PC-9 (cell line): Measurements from ENCODE around the gene MYO1B. TPM values are rescaled to one million over a fixed set of nuclear protein-coding genes. Genes with fewer than 3 reads are reported as not detected.

ENCODE experiments used
- BruUV-seq: library from RNA; stranded (reverse); fragments of 400-500 nt; replicated peaks from 2 replicates; lab custom pipeline; 2021; lab: Mats Ljungman, UMichigan
- CTCF ChIA-PET: fragments of 300-600 bp; sonication (Branson Sonifier 250); formaldehyde crosslinking; loops from one replicate; lab custom pipeline; 2022; ENCODE audit warnings: antibody characterized with exemption; lab: Charles Lee
- POLR2A ChIA-PET: fragments of 300-600 bp; sonication (Branson Sonifier 250); formaldehyde crosslinking; loops from one replicate; lab custom pipeline; 2022; ENCODE audit warnings: antibody characterized with exemption; ENCODE audit not compliant: unreplicated experiment; lab: Charles Lee
- DNase-seq, 2 experiments: peaks; one replicate each; pipeline versions ENCODE4 v3.0.0 to v3.0.0-alpha.2; 2015 to 2022; ENCODE audit warnings: mixed read lengths in 1 of 2
- H2AFZ ChIP-seq: fragments of 200-600 bp; sonication (generic); 2 replicates; pipeline ENCODE4 v1.8.1; 2017; ENCODE audit warnings: antibody characterized with exemption
- H3F3A ChIP-seq: fragments of 200-600 bp; sonication (generic); 2 replicates; pipeline ENCODE4 v1.8.1; 2017; ENCODE audit warnings: antibody characterized with exemption, mild to moderate bottlenecking, low read depth; ENCODE audit not compliant: insufficient read depth
- H3K27ac ChIP-seq: fragments of 200-600 bp; sonication (generic); 2 replicates; pipeline ENCODE4 v1.6.1; 2016; ENCODE audit warnings: mixed run types
- H3K27me3 ChIP-seq: fragments of 200-600 bp; sonication (generic); 2 replicates; pipeline ENCODE4 v1.6.1; 2016; ENCODE audit warnings: low read depth, mixed run types; ENCODE audit not compliant: insufficient read depth
- H3K36me3 ChIP-seq: fragments of 200-600 bp; sonication (generic); 2 replicates; pipeline ENCODE4 v1.6.1; 2016; ENCODE audit warnings: low read depth, mixed run types
- H3K4me1 ChIP-seq: fragments of 200-600 bp; sonication (generic); replicated peaks from 2 replicates; pipeline ENCODE4 v1.6.1; 2016; ENCODE audit warnings: mixed run types; ENCODE audit not compliant: insufficient read depth
- H3K4me2 ChIP-seq: fragments of 200-600 bp; sonication (generic); 2 replicates; pipeline ENCODE4 v1.6.1; 2017; ENCODE audit warnings: mixed run types
- H3K4me3 ChIP-seq: fragments of 200-600 bp; sonication (generic); 2 replicates; pipeline ENCODE4 v1.6.1; 2016; ENCODE audit warnings: mixed run types
- H3K79me2 ChIP-seq: fragments of 200-600 bp; sonication (generic); 2 replicates; pipeline ENCODE4 v1.6.1; 2017; ENCODE audit warnings: low read depth, mixed run types
- H3K9me2 ChIP-seq: fragments of 200-600 bp; sonication (generic); 2 replicates; pipeline ENCODE4 v1.8.1; 2017; ENCODE audit warnings: mild to moderate bottlenecking; ENCODE audit not compliant: insufficient read depth
- H3K9me3 ChIP-seq: fragments of 200-600 bp; sonication (generic); 2 replicates; pipeline ENCODE4 v1.8.1; 2016; ENCODE audit warnings: low read depth; ENCODE audit not compliant: insufficient read depth
- H4K20me1 ChIP-seq: fragments of 200-600 bp; sonication (generic); 2 replicates; pipeline ENCODE4 v1.8.1; 2017; ENCODE audit not compliant: insufficient read depth
- EZH2 ChIP-seq: fragments of 200-600 bp; sonication (generic); IDR thresholded peaks from 2 replicates; pipeline ENCODE4 v1.8.0; 2017; ENCODE audit warnings: antibody characterized with exemption, low read depth
- intact Hi-C: fragments of 100-400 bp; cut with micrococcal nuclease; formaldehyde crosslinking; loops from one replicate; pipeline ENCODE4 v1.10.0; 2022; ENCODE audit not compliant: unreplicated experiment
- total RNA-seq: library from RNA; stranded (reverse); gene quantifications from 2 replicates; pipeline ENCODE4 v1.2.3, GENCODE V29; 2021
- TF ChIP-seq, protein P1 (sequence below): fragments of 200-600 bp; sonication (generic); conservative IDR thresholded peaks from 2 replicates; pipeline ENCODE4 v1.6.1; 2017; ENCODE audit warnings: mixed run types, antibody characterized with exemption, mild to moderate bottlenecking, moderate library complexity

The MYO1B gene
- total RNA-seq, 1 experiment from 2014 or later, result 55.0 TPM

DNA sequence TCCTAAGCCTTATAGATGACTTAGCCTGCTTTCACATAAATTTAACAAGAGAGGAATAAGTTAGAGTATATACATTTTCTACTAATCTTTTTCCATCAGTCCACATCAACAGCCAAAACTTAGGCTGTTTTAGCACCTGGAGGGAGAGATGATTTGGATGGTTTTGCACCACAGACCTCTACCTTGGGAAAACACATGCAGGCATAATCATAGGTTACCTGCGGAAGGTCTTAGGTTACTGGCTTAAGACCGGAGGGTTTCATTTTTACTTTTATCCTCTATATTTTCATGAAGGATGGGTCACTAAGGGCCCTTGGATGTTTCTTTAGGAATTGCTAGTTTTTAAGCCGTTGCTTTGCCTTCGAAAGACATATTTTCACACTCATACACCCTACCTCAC, 66.0 kb downstream of the MYO1B start:
- no peaks in the 10 kb centered on the region for H4K20me1 ChIP-seq
- peaks cover 20% of the 10 kb centered on the region for H3K4me1 ChIP-seq
- no peaks in the 10 kb centered on the region for H3K9me2 ChIP-seq
- H3K9me3 ChIP-seq, result no peaks in the 10 kb centered on the region
- H3K79me2 ChIP-seq, result peaks cover 11% of the 10 kb centered on the region; the same call in 1 of the 2 replicates
- peak overlapping the region; percentile 59 for H3K27ac ChIP-seq
- POLR2A ChIA-PET, result no interaction called here
- H3K36me3 ChIP-seq, result no peaks in the 10 kb centered on the region
- peak overlapping the region; percentile 42 for H3K4me2 ChIP-seq
- peaks cover 10% of the 10 kb centered on the region for H3F3A ChIP-seq
- DNase-seq, result no peak
- no peak for TF ChIP-seq EZH2
- TF ChIP-seq, protein P1, sequence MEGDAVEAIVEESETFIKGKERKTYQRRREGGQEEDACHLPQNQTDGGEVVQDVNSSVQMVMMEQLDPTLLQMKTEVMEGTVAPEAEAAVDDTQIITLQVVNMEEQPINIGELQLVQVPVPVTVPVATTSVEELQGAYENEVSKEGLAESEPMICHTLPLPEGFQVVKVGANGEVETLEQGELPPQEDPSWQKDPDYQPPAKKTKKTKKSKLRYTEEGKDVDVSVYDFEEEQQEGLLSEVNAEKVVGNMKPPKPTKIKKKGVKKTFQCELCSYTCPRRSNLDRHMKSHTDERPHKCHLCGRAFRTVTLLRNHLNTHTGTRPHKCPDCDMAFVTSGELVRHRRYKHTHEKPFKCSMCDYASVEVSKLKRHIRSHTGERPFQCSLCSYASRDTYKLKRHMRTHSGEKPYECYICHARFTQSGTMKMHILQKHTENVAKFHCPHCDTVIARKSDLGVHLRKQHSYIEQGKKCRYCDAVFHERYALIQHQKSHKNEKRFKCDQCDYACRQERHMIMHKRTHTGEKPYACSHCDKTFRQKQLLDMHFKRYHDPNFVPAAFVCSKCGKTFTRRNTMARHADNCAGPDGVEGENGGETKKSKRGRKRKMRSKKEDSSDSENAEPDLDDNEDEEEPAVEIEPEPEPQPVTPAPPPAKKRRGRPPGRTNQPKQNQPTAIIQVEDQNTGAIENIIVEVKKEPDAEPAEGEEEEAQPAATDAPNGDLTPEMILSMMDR, result no peak
- H2AFZ ChIP-seq, result no peak overlapping the region
- BruUV-seq, result no TSS peak
- no peaks in the 10 kb centered on the region for H3K27me3 ChIP-seq
- intact Hi-C loops, result loop anchor here (1.0 kb wide), 1 partner anchor 11 kb away; no protein-coding TSS in a partner anchor
- CTCF ChIA-PET, result no interaction called here
- H3K4me3 ChIP-seq, result no peak overlapping the region

DNA sequence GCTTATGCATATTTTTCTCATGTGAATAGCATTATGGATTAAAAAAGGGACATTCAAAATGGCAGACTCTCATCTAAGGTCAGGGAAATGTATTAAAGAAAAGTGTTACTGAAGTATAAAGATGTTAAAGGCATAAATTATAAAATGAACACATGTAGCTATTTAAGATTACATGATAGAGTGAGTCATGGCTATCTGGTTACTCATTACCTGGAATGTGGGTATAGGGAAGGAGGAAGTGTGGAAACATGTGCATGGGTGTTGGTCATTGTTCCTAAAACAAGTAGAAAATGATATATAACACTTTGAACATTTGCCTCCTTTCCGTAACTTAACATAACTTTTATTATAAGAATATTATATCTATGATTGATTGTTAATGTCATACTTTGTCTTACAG, 66.4 kb downstream of the MYO1B start:
- H3K9me2 ChIP-seq, result no peaks in the 10 kb centered on the region
- peaks cover 14% of the 10 kb centered on the region; the same call in 1 of the 2 replicates for H3K79me2 ChIP-seq
- DNase-seq, result peak in 1 of 2 experiments; percentile 78
- intact Hi-C loops, result loop anchor here (1.0 kb wide), 1 partner anchor 11 kb away; no protein-coding TSS in a partner anchor
- no TSS peak for BruUV-seq
- H3K27me3 ChIP-seq, result no peaks in the 10 kb centered on the region
- H3K27ac ChIP-seq, result peak overlapping the region; percentile 59
- no peak for TF ChIP-seq EZH2
- TF ChIP-seq, protein P1, result no peak
- peaks cover 20% of the 10 kb centered on the region for H3K4me1 ChIP-seq
- H2AFZ ChIP-seq, result no peak overlapping the region
- peak overlapping the region; percentile 42 for H3K4me2 ChIP-seq
- H3K9me3 ChIP-seq, result no peaks in the 10 kb centered on the region
- peaks cover 10% of the 10 kb centered on the region for H3F3A ChIP-seq
- ChIA-PET CTCF (no interaction called here), POLR2A (interaction anchor here (0.6 kb wide), 1 partner anchor 140 kb away, joined by 3 read pairs; no protein-coding TSS in a partner anchor)
- H3K36me3 ChIP-seq, result no peaks in the 10 kb centered on the region
- H3K4me3 ChIP-seq, result no peak overlapping the region
- no peaks in the 10 kb centered on the region for H4K20me1 ChIP-seq

DNA sequence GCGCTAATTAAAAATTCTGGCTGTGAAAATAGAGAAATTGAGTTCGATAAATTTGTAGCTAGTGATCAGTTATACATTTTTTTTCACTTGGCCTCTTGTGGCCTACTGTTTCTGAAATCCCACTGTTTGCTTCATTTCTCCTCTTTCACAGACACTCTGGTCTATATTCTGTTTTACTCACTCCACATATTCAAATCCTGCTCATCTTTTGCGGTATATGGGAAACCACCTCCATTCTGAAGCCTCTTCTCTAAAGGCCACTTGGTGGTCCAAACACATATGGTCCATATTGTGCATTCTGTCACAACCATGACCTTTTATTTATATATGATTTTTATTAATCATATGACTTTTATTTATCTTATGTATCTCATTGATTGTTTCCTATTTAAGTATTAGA, 67.0 kb downstream of the MYO1B start:
- no peak for TF ChIP-seq EZH2
- TF ChIP-seq, protein P1, result no peak
- Histone ChIP-seq H3K36me3 (no peaks in the 10 kb centered on the region), H3K9me3 (no peaks in the 10 kb centered on the region), H3K9me2 (no peaks in the 10 kb centered on the region), H4K20me1 (no peaks in the 10 kb centered on the region), H3K27me3 (no peaks in the 10 kb centered on the region), H3K27ac (peak overlapping the region; percentile 59), H3K4me1 (peaks cover 20% of the 10 kb centered on the region), H3F3A (peaks cover 10% of the 10 kb centered on the region), H3K79me2 (peaks cover 16% of the 10 kb centered on the region; the same call in 1 of the 2 replicates), H3K4me2 (peak overlapping the region; percentile 42; the same call in 1 of the 2 replicates), H2AFZ (no peak overlapping the region), H3K4me3 (no peak overlapping the region)
- no TSS peak for BruUV-seq
- CTCF ChIA-PET, result no interaction called here
- POLR2A ChIA-PET, result interaction anchor here (0.6 kb wide), 1 partner anchor 140 kb away, joined by 3 read pairs; no protein-coding TSS in a partner anchor
- no peak for DNase-seq
- intact Hi-C loops, result no loop called here
